NCI-H510A treated with DMSO at 0.1 percent for 48 hours (cell line): ENCODE measurements around the gene VAV2.
A peak's percentile ranks its signal among the peaks of the same experiment; 100 is the strongest.

Experiments
- DNase-seq: peaks from one replicate; lab custom pipeline; 2025; lab: John Stamatoyannopoulos, UW

The VAV2 gene

GRCh38 chr9:134026981-134027380 is 34.9 kb upstream of the VAV2 start:
- DNase-seq, result no peak

- no peak for DNase-seq
Observed at GRCh38 chr9:134026581-134026980, 34.5 kb upstream of the VAV2 start.

GRCh38 chr9:134025606-134026541 is 33.8 kb upstream of the VAV2 start:
- DNase-seq, result peak; percentile 30

GRCh38 chr9:134024828-134025605 is 32.9 kb upstream of the VAV2 start, which contains the start of gene BRD3OS:
Gene BRD3OS (plus strand): TSS chr9:134025481. CDS start chr9:134026748, 1,267 bp downstream.
- DNase-seq, result peak; percentile 70

GRCh38 chr9:134024214-134024792 is 32.2 kb upstream of the VAV2 start:
- no peak for DNase-seq

- no peak for DNase-seq
Observed at GRCh38 chr9:134014946-134015345, 22.8 kb upstream of the VAV2 start.

- no peak for DNase-seq
Observed at GRCh38 chr9:134011401-134011800, 19.3 kb upstream of the VAV2 start.

- no peak for DNase-seq
Observed at GRCh38 chr9:134010310-134011173, 18.4 kb upstream of the VAV2 start.

GRCh38 chr9:134007571-134007970 is 15.4 kb upstream of the VAV2 start:
- DNase-seq, result no peak

- no peak for DNase-seq
Observed at GRCh38 chr9:134007150-134007549, 15.0 kb upstream of the VAV2 start.

GRCh38 chr9:134005381-134005780 is 13.3 kb upstream of the VAV2 start:
- DNase-seq, result no peak

- no peak for DNase-seq
Observed at GRCh38 chr9:134004881-134005280, 12.8 kb upstream of the VAV2 start.

GRCh38 chr9:134004131-134004873 is 12.2 kb upstream of the VAV2 start:
- no peak for DNase-seq

- no peak for DNase-seq
Observed at GRCh38 chr9:134003237-134003636, 11.1 kb upstream of the VAV2 start.

GRCh38 chr9:134002796-134003195 is 10.7 kb upstream of the VAV2 start:
- no peak for DNase-seq

GRCh38 chr9:133999851-134000265 is 7.7 kb upstream of the VAV2 start:
- DNase-seq, result no peak

- no peak for DNase-seq
Observed at GRCh38 chr9:133998915-133999595, 6.9 kb upstream of the VAV2 start.

GRCh38 chr9:133997584-133997983 is 5.5 kb upstream of the VAV2 start:
- no peak for DNase-seq

GRCh38 chr9:133996531-133997520 is 4.7 kb upstream of the VAV2 start:
- no peak for DNase-seq
